Gastrocnemius medialis (tissue), 4 donors: ENCODE results near the gene TOMM70. TPM values are rescaled to one million over a fixed set of nuclear protein-coding genes. Genes with fewer than 3 reads are reported as not detected.

Experiments used
- ATAC-seq, 2 donors: fragments of 150-250 bp; one replicate each; pipeline ENCODE4 v1.9.1; 2016
- DNase-seq, 2 donors: peaks; one replicate each; pipeline ENCODE4 v3.0.0-alpha.2; 2019
- H3K27ac ChIP-seq, 4 donors: fragments of 200-600 bp; sonication (generic); 1 replicate in 1 of 4; 2 replicates in 3 of 4; pipeline ENCODE4 v1.5.1; 2016 to 2018; ENCODE audit warnings: mild to moderate bottlenecking in 2 of 4, moderate library complexity in 1 of 4
- H3K27me3 ChIP-seq, 3 donors: fragments of 200-600 bp; sonication (generic) in 2 of 3; 1 replicate in 1 of 3; 2 replicates in 2 of 3; pipeline versions ENCODE4 v1.5.1 to v1.6.0; 2016 to 2019; ENCODE audit warnings: mild to moderate bottlenecking in 1 of 3, moderate library complexity in 1 of 3
- H3K36me3 ChIP-seq, 2 donors: fragments of 200-600 bp; sonication (generic) in 1 of 2; one replicate each; pipeline ENCODE4 v1.5.1; 2017 to 2018
- H3K4me1 ChIP-seq, 2 donors: fragments of 200-600 bp; sonication (generic) in 1 of 2; one replicate each; pipeline ENCODE4 v1.5.1; 2016 to 2017; ENCODE audit warnings: mild to moderate bottlenecking in 2 of 2
- H3K4me3 ChIP-seq, 4 donors: fragments of 200-600 bp; sonication (generic) in 3 of 4; 1 replicate in 1 of 4; 2 replicates in 3 of 4; pipeline ENCODE4 v1.5.1; 2016 to 2019; ENCODE audit warnings: mild to moderate bottlenecking in 2 of 4
- H3K9me3 ChIP-seq, 3 donors: fragments of 200-600 bp; sonication (generic) in 2 of 3; 1 replicate in 1 of 3; 2 replicates in 2 of 3; pipeline ENCODE4 v1.5.1; 2016 to 2019
- CTCF ChIP-seq, 5 experiments: fragments of 450-650 bp in 3 of 5; fragments of 200-600 bp in 2 of 5; sonication (generic) in 2 of 5; IDR thresholded peaks in 4 of 5; conservative IDR thresholded peaks in 1 of 5; 1 replicate in 4 of 5; 2 replicates in 1 of 5; pipeline ENCODE4 v1.5.1; 2016 to 2019; ENCODE audit warnings: antibody characterized with exemption in 5 of 5, mild to moderate bottlenecking in 3 of 5, moderate library complexity in 3 of 5
- POLR2A ChIP-seq, 2 donors: fragments of 450-650 bp; IDR thresholded peaks; one replicate each; pipeline ENCODE4 v1.6.1; 2017; ENCODE audit warnings: antibody characterized with exemption in 2 of 2, mild to moderate bottlenecking in 2 of 2, moderate library complexity in 2 of 2
- in situ Hi-C, 4 donors: fragments of 200-750 bp; cut with MboI; loops; one replicate each; pipeline versions ENCODE4 v1.15.0 to v1.8.0; 2017; ENCODE audit warnings: low sequenced_read_pairs in 4 of 4
- intact Hi-C: fragments of 100-400 bp; cut with DNase I; formaldehyde crosslinking; loops from one replicate; pipeline ENCODE4 v1.15.1; 2023; ENCODE audit warnings: low total_unique reads
- total RNA-seq, 4 donors: library from RNA; depleted of rRNA; stranded (reverse); fragments of >200 nt; gene quantifications; one replicate each; pipeline versions ENCODE4 v1.1.0 to v1.2.3, GENCODE V29; 2016

The TOMM70 gene
- total RNA-seq, 4 donors from 2014 or later: 57.6 to 82.2 (median 64.3) TPM

- Histone ChIP-seq H3K27ac (no peak overlapping the region), H3K9me3 (no peaks in the 10 kb centered on the region), H3K27me3 (no peaks in the 10 kb centered on the region), H3K36me3 (no peaks in the 10 kb centered on the region), H3K4me3 (no peak overlapping the region), H3K4me1 (no peaks in the 10 kb centered on the region)
- TF ChIP-seq CTCF (IDR thresholded peaks at IDR 0.05 in 4 of 5, conservative IDR thresholded peaks at IDR 0.05 in 1 of 5) (no peak), POLR2A (IDR thresholded peaks at IDR 0.05) (no peak)
- no peak for DNase-seq
- ATAC-seq: no peak
- intact Hi-C loops (no loop called here), in situ Hi-C loops (no loop called here)
These were observed 22.7 kb upstream of the TOMM70 start for GRCh38 chr3:100423611-100424010.

- ATAC-seq (no peak), DNase-seq (no peak)
- no peaks in the 10 kb centered on the region for H3K36me3 ChIP-seq
- no peaks in the 10 kb centered on the region for H3K9me3 ChIP-seq
- H3K4me3 ChIP-seq: no peak overlapping the region
- intact Hi-C loops: no loop called here
- no peaks in the 10 kb centered on the region for H3K4me1 ChIP-seq
- TF ChIP-seq POLR2A (IDR thresholded peaks at IDR 0.05) (no peak), CTCF (IDR thresholded peaks at IDR 0.05 in 4 of 5, conservative IDR thresholded peaks at IDR 0.05 in 1 of 5) (no peak)
- H3K27me3 ChIP-seq: no peaks in the 10 kb centered on the region
- H3K27ac ChIP-seq: no peak overlapping the region
- in situ Hi-C loops: no loop called here
These were observed 20.0 kb upstream of the TOMM70 start for GRCh38 chr3:100420885-100421284.

GRCh38 chr3:100419406-100419805 lies 18.5 kb upstream of the TOMM70 start:
- Histone ChIP-seq H3K27ac (no peak overlapping the region), H3K4me3 (no peak overlapping the region), H3K36me3 (no peaks in the 10 kb centered on the region), H3K9me3 (no peaks in the 10 kb centered on the region), H3K27me3 (no peaks in the 10 kb centered on the region), H3K4me1 (no peaks in the 10 kb centered on the region)
- in situ Hi-C loops: no loop called here
- intact Hi-C loops: no loop called here
- no peak for DNase-seq
- no peak for TF ChIP-seq CTCF (IDR thresholded peaks at IDR 0.05 in 4 of 5, conservative IDR thresholded peaks at IDR 0.05 in 1 of 5)
- TF ChIP-seq POLR2A (IDR thresholded peaks at IDR 0.05): no peak
- no peak for ATAC-seq

- H3K27me3 ChIP-seq: no peaks in the 10 kb centered on the region
- TF ChIP-seq CTCF (IDR thresholded peaks at IDR 0.05 in 4 of 5, conservative IDR thresholded peaks at IDR 0.05 in 1 of 5) (no peak), POLR2A (IDR thresholded peaks at IDR 0.05) (no peak)
- ATAC-seq: no peak
- DNase-seq: no peak
- H3K4me3 ChIP-seq: no peak overlapping the region
- intact Hi-C loops: no loop called here
- no peaks in the 10 kb centered on the region for H3K36me3 ChIP-seq
- H3K9me3 ChIP-seq: no peaks in the 10 kb centered on the region
- H3K27ac ChIP-seq: no peak overlapping the region
- in situ Hi-C loops: no loop called here
- peaks cover 7 to 12% of the 10 kb centered on the region in 2 donors for H3K4me1 ChIP-seq
These were observed 16.0 kb upstream of the TOMM70 start for GRCh38 chr3:100416863-100417262.

GRCh38 chr3:100416176-100416575 lies 15.3 kb upstream of the TOMM70 start:
- H3K36me3 ChIP-seq: no peaks in the 10 kb centered on the region
- intact Hi-C loops (no loop called here), in situ Hi-C loops (no loop called here)
- H3K4me3 ChIP-seq: no peak overlapping the region
- peaks cover 7 to 12% of the 10 kb centered on the region in 2 donors for H3K4me1 ChIP-seq
- no peaks in the 10 kb centered on the region for H3K27me3 ChIP-seq
- DNase-seq (no peak), ATAC-seq (no peak)
- H3K9me3 ChIP-seq: no peaks in the 10 kb centered on the region
- H3K27ac ChIP-seq: no peak overlapping the region
- TF ChIP-seq POLR2A (IDR thresholded peaks at IDR 0.05): no peak
